Adipose tissue (tissue), 3 donors: Measurements from ENCODE around the gene PEX11B. TPM values are rescaled to one million over a fixed set of nuclear protein-coding genes. Genes with fewer than 3 reads are reported as not detected.
"Not testable (repeated sequence)": the region's sequence is repeated elsewhere in the genome, so short reads cannot be mapped to it uniquely, and the experiment has no call there.

Experiments used
- H3K27ac ChIP-seq: one replicate; pipeline ENCODE4 v1.5.1; 2013; ENCODE audit warnings: low read depth, low read length
- WGBS, 3 donors: extraction: QIAGEN DNeasy Blood & Tissue Kit; methylation state at CpG; one replicate each; pipeline ENCODE4 v1.1.7; 2013; 5-methylcytosine and 5-hydroxymethylcytosine counted together
- polyA plus RNA-seq, 3 donors: library from polyadenylated mRNA; stranded (reverse); fragments of 200-250 nt; gene quantifications; one replicate each; pipeline ENCODE4 v1.2.3, GENCODE V29; 2013
- donor health status: healthy with polysubstance abuse.
- donor health status: Bipolar disorder and iron deficiency.
- donor health status: healthy.

The PEX11B gene
- polyA plus RNA-seq, 3 donors: 11.4 to 18.3 (median 15.1) TPM

DNA sequence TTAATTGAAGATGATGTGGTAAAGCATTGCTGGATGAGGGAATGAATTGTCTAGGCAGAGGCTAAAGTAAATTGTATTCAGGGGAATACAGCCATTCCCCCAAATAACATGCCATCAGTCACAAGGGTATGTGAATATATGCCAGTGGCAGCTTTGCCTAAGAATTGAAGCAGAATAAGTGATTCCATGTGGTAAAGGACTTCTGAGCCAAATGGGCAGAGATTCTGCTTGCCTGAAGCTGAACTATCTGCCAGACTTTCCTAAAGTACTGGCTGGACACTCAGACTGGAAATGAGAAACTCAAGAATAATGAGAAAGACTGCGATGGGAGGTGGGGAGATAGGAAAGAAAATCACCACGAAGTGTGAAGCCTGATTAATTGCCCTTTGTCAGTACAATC lies 36.9 kb upstream of the PEX11B start:
- no peak overlapping the region for H3K27ac ChIP-seq
- WGBS, 3 donors: 24 to 38% (median 33%) methylated on average over 2 of the region's 2 CpGs

DNA sequence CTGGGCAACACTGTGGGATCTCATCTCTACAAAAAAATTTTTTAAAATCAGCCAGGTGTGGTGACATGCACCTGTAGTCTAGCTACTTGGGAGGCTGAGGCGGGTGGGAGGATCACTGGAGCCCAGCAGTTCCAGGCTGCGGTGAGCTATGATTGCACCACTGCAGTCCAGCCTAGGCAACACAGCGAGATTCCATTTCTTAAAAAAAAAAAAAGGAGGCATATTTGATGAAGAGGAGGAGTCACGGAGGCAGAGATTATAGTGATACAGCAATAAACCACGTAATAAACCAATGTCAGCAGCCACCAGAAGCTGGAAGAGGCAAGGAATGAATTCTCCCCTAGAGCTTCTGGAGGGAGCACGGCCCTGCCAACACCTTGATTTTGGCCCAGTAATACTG lies 35.3 kb upstream of the PEX11B start:
- 82 to 91% (median 88%) methylated on average over 6 of the region's 6 CpGs for WGBS, 3 donors
- H3K27ac ChIP-seq: no peak overlapping the region

DNA sequence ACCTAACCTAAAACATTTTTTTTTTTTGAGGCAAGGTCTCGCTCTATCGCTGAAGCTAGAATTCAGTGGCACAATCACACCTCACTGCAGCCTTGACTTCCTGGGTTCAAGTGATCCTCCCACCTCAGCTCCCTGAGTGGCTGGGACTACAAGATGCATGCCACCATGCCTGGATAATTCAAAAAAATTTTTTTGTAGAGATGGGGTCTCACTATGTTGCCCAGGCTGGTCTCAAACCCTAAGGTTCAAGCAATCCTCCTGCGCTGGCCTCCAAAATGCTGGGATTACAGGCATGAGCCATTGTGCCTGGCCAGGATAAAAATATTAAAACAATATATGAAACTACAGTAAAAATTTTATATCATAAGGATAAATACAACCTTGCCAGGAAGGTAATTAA lies 34.4 kb upstream of the PEX11B start:
- WGBS, 3 donors: 96 to 99% (median 98%) methylated on average over 3 of the region's 3 CpGs

DNA sequence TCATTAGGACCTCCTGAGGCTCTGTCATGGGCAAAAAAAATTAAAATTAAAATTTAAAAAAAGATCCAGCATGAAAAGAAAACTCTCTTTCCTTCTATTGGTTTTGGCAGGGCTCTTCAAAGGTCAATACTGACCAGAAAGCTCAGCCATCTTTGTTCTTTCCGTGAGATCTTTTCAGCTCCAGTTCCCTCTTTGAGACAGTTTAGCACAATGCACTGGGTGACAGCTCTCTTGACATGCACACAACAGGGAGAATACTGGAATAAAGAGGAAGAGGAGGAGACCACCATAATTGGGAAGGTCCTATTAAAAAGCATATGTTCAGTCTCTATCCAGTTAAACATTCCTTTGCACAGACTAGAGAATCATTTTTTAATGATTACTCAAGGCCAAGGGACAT lies 33.0 kb upstream of the PEX11B start:
- no peak overlapping the region for H3K27ac ChIP-seq
- WGBS, 3 donors: 84 to 96% (median 93%) methylated on average over 1 of the region's 1 CpG

More for the DNA sequence above, 34.4 kb upstream of the PEX11B start:
- no peak overlapping the region for H3K27ac ChIP-seq

DNA sequence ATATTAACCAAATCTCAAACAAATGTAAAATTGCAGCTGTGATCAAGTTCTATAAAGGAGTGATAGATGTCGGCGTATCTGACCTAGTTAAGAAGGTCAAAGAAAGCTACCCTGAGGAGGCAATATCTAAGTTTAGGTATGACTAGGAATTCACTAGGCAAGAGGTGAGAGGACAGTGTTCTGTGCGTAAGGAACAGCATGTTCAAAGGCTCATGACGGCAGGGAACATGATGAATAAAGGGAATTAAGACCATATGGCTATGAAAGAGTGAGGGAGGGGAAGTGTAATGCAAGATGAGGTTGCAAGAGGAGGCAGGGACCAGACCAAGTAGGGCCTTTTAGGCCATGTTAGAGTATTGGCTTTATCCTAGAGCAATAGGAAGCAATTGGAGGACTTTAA lies 30.7 kb upstream of the PEX11B start:
- no peak overlapping the region for H3K27ac ChIP-seq
- 86 to 93% (median 89%) methylated on average over 4 of the region's 4 CpGs for WGBS, 3 donors

DNA sequence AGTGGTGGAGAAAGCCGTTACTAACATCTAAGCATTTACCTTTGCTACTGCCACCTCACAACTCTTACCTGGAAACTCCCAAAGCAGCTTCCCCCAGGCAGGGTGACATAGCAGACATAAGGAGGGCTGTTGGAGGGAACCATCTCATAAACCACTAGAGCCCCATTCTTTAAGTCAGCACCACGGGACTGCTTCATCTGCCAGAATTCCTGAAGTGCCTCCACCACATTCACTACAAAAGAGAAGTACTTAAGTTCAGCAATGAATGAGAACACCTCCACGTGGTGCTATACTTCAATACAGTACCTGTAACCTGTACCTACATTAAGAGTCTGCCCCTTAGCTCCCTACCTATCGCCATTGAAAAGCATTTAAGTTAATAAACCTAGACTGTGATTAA lies 29.0 kb upstream of the PEX11B start:
- H3K27ac ChIP-seq: no peak overlapping the region
- WGBS, 3 donors: 77 to 89% (median 78%) methylated on average over 4 of the region's 4 CpGs

DNA sequence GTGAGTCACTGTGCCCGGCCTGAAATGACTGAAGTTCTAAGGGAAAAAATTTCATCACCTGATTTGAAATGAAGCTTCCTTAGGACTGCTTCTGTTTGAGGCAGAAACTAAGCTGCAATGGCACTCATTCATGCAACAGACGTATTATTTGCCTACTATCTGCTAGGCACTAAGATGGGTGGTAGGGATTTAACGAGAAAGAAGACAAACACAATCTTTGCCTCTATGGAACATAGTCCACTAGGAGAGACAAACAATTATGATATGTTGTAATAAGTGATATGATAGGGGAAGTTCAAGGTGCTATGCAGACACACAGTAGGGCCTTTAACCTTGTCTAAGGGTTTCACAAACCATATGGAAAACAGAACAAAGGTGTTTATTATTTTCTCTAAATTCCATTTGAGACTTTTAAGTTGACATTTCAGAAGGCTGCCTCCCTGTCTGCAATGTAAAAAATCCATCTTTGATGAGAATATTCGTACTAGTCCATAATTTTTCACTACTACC lies 28.0 kb upstream of the PEX11B start:
- H3K27ac ChIP-seq: no peak overlapping the region
- WGBS, 3 donors: 89 to 95% (median 94%) methylated on average over 4 of the region's 4 CpGs

DNA sequence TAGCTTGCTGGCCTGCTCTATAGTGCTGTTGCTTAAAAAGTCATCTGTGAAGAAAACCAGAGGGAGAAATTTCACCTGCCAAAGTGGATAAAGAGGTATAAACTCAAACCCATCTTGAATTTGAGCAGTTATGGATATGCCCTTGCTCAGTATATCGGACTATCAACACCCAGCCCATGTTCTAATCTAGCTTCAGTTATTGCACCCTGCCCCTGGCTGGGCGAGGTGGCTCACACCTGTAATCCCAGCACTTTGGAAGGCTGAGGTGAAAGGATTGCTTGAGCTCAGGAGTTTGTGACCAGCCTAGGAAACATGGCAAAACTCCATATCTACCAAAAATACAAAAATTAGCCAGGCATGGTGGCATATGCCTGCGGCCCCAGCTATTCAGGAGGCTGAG lies 26.0 kb upstream of the PEX11B start:
- WGBS, 3 donors: 79 to 97% (median 82%) methylated on average over 3 of the region's 3 CpGs
- no peak overlapping the region for H3K27ac ChIP-seq

DNA sequence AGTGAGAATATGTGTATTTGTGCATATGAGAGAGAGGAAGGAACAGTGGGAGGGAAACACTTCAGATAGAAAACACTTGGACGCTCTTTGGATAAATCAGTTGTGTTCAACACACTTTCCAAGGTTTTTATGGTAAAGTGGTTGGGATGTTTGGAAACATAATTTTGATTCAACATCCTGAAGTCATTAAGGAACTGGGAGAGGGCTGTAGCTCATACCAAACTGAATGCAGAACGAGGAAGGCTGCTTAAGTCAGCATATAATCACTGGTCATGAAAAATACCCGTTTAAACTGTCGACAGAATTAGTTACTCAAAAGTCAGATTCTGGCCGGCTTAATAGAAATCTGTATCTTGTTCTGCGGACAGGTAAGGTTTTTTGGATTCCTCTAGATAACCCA lies 24.4 kb upstream of the PEX11B start:
- no peak overlapping the region for H3K27ac ChIP-seq
- 87 to 90% (median 89%) methylated on average over 6 of the region's 6 CpGs for WGBS, 3 donors

DNA sequence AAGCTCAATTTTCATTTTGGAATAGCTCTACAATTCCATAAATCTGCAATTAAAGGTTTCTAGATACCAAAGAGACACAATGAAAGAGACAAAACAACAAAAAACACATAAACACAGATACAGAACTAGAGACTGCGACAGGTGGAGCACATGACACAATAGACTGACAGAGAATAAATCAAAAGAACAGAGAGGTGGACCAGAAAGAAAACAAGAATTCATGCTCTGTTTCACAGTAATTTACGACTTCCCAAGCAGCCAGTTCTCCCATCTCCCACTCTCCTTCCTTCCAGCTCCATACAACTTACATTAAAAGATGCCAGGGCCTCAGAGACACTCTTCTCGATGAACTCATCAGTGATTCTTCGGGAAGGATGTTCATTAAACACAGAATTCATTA lies 23.9 kb upstream of the PEX11B start:
- H3K27ac ChIP-seq: no peak overlapping the region

DNA sequence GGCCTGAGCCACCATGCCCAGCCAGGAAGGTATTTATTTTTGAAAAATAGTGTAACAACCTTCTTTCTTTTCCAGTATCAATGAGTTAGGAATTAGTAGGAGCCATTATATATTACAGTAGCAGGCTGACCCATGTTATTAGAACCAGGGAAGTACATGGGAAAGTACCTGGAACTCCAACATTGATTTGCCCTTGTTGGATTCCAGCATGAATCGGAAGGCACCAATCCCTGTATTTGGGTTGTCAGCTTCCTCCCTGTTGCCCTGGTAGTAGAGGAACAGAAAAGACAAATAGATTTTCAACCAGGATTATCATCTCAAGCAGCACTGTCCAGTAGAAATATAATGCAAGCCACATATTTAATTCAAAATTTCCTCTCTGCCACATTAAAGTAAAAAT lies 18.9 kb upstream of the PEX11B start:
- no peak overlapping the region for H3K27ac ChIP-seq
- WGBS, 3 donors: 79 to 92% (median 92%) methylated on average over 1 of the region's 1 CpG

More for the DNA sequence above, 23.9 kb upstream of the PEX11B start:
- WGBS, 3 donors: 86 to 89% (median 88%) methylated on average over 4 of the region's 4 CpGs

DNA sequence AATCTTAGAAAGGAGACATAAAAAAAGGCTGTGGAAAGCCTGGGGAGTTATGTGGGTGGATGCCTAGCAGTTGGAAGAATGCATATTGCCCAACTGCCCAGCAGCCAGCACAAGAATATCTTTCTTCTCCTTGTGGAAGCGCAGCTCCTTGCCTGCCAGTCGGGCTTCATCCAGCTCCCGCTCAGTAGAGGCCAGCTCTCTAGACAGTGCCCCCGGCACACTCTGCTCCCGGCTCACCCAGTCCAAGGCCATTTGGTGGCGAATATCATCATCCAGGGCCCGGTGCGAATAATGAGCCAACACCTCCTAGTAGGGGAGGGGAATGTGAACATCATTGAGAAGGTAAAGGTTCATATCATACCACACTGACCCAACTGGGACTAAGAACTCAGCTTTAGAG lies 17.7 kb upstream of the PEX11B start:
- no peak overlapping the region for H3K27ac ChIP-seq
- WGBS, 3 donors: 73 to 91% (median 86%) methylated on average over 8 of the region's 8 CpGs

DNA sequence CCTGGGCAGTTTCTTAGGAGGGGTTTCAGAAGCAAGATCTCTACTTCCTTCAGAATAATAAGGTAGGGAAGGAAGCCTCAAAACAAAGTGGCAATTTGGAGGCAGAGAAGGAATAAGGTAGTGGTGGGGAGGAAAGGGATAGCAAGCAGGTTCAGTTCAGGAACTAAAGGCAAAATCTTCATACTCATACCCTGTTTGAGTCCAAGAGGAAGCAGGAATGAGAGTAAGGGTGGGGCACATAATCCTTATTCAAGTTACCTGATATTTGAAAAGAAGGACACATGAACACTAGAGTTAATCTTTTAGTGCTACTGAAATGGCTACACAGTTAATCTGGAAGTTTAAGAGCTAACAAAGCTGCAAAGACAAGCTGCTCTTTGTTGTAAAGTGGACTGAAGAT lies 17.2 kb upstream of the PEX11B start:
- no peak overlapping the region for H3K27ac ChIP-seq

DNA sequence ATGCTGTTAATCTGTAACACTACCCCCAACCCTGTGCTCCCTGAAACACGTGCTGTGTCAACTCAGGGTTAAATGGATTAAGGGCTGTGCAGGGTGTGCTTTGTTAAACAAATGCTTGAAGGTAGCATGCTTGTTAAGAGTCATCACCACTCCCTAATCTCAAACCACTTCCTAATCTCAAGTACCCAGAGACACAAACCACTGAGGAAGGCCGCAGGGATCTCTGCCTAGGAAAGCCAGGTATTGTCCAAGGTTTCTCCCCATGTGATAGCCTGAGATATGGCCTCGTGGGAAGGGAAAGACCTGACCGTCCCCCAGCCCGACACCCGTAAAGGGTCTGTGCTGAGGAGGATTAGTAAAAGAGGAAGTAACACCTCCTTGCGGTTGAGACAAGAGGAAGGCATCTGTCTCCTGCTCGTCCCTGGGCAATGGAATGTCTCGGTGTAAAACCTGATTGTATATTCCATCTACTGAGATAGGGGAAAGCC lies 14.0 kb upstream of the PEX11B start:
- H3K27ac ChIP-seq: not testable (repeated sequence)
- 33 to 68% (median 35%) methylated on average over 9 of the region's 9 CpGs for WGBS, 3 donors

DNA sequence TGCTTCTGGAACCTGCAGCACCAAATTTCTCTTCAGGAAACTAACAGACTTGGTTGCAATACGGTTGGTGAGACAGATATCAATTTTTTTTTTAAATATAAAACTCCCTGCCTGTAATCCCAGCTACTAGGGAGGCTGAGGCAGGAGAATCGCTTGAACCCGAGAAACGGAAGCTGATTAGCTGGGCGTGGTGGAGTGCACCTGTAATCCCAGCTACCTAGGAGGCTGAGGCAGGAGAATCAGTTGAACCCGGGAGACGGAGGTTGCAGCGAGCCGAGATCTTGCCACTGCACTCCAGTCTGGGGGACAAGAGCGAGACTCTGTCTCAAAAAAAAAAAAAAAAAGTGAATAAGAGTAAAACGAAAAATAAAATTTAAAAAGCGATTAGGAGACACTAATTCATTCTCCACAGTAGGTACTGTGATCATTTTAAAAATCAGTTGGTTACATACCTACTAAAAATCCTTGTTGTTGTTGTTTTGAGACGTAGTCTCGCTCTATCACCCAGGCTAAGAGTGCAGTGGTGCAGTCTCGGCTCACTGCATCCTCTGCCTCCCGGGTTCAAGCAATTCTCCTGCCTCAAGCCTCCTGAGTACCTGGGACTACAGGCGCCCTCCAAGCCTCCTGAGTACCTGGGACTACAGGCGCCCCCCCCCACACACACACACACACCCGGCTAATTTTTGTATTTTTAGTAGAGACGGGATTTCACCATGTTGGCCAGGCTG lies 9.6 kb upstream of the PEX11B start:
- H3K27ac ChIP-seq: peak overlapping the region; percentile 88
- WGBS, 3 donors: 59 to 65% (median 62%) methylated on average over 20 of the region's 20 CpGs

DNA sequence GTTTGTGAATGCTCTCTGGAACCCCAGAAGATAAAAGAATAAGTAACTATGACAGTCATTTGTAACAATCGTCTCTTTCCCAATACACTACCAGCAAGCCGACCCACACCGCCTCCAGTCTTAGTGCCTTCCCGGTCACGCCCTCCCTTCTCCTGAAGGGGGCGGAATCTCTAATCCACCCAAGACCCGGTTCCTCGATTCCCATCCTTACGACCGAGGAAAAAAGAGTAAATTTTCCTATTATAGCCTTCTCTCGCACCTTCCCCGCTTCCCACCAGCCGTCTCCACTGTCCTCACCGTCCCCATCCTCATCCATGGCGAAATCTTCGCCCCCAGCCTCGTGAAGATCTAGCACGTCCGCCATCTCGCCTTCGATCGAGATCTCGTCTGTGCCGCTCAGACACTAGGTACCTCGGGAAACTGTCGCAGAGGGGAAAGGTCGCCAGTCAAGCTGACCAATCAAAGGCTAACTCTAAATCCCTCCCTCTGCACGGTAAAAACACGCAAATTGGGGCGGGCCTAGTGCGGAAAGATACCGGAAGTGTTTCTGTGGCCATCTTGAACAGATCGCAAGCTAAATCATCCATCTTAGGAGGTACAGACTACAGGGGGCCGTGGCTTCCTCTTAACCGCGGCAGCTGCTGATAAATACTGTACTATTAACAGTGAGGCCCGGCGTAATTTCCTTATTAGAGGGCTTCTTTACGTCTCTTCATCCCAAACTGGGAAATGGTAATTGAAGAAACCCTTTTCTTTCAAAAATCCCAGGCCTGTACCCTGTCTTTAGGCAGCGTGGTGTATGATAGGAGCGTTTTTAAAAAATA lies 8.8 kb upstream of the PEX11B start, which contains the start of gene RBM8A:
RBM8A (minus strand) TSS at position 422 of the 824 bp plus-strand sequence; CDS start at position 364, 58 bp downstream.
- WGBS, 3 donors: 0% methylated on average over 41 of the region's 41 CpGs
- peak within 1 kb of the TSS; percentile 88 for H3K27ac ChIP-seq

DNA sequence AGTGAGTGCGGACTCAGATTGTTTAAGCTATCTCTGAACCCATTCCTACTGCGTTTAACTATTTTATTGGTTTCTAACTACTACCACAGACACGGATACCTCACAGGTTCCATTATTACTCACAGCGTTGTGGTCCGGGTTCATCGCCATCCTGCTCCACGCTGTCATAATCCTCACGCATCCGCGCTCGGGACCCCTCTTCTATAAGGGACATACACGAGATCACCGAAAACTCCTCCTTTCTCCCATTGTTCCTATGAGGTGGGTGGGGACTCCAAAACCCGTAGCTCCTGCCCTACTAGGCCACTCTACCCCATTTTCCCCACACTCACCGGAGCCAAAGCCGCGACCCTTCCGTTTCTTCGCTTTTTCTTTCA lies 8.2 kb upstream of the PEX11B start:
- WGBS, 3 donors: 3 to 8% (median 6%) methylated on average over 19 of the region's 19 CpGs
- peak overlapping the region; percentile 9 for H3K27ac ChIP-seq

DNA sequence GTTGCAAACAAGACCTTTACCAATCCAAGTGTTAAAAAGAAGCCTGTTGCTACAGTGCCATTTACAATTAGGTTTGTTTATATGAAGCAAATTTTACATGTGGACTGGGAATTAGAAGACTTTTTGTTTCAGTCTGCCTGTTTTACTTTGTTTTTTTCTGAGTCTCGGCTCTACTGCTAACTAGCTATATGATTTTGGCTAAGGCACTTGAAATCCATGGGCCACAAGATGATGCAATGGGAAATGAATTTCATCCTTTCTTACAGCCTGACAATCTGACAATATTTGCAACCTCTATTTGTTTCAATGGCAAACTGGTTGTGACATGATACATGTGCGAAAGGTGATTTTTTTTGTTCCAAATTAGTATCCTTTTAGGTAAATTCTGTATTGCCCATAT lies 3.7 kb upstream of the PEX11B start:
- 52 to 83% (median 53%) methylated on average over 2 of the region's 2 CpGs for WGBS, 3 donors
- H3K27ac ChIP-seq: no peak overlapping the region

DNA sequence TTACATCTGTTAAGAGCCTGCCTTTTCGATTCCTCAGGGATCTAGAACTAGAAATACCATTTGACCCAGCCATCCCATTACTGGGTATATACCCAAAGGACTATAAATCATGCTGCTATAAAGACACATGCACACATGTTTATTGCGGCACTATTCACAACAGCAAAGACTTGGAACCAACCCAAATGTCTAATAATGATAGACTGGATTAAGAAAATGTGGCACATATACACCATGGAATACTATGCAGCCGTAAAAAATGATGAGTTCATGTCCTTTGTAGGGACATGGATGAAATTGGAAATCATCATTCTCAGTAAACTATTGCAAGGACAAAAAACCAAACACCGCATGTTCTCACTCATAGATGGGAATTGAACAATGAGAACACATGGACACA lies 1.8 kb upstream of the PEX11B start:
- 88 to 92% (median 91%) methylated on average over 2 of the region's 4 CpGs for WGBS, 3 donors
- H3K27ac ChIP-seq: not testable (repeated sequence)
